HT-29 (cell line): ENCODE data around the gene RETREG2. TPM values are rescaled to one million over a fixed set of nuclear protein-coding genes. Genes with fewer than 3 reads are reported as not detected.
"Not testable (repeated sequence)": the region's sequence is repeated elsewhere in the genome, so short reads cannot be mapped to it uniquely, and the experiment has no call there.

Experiments
- DNase-seq: peaks from one replicate; pipeline ENCODE4 v3.0.0-alpha.2; 2015; ENCODE audit warnings: low spot score
- total RNA-seq: library from RNA; depleted of rRNA; stranded (reverse); fragments of >200 nt; shearing (Covaris generic); gene quantifications from 2 replicates; pipeline ENCODE4 v1.2.3, GENCODE V29; 2014

RETREG2 gene
- total RNA-seq, 1 experiment from 2014 or later: 83.9 TPM

GRCh38 chr2:219186754-219187456 lies 8.8 kb downstream of the RETREG2 start:
- DNase-seq: no peak

GRCh38 chr2:219197388-219197787 lies 19.3 kb downstream of the RETREG2 start:
- no peak for DNase-seq

- DNase-seq: no peak
These were observed 20.9 kb downstream of the RETREG2 start for GRCh38 chr2:219198974-219199373.

GRCh38 chr2:219199470-219200211 lies 21.6 kb downstream of the RETREG2 start:
- no peak for DNase-seq

- not testable (repeated sequence) for DNase-seq
These were observed 22.6 kb downstream of the RETREG2 start for GRCh38 chr2:219200502-219201326.

- DNase-seq: not testable (repeated sequence)
These were observed 23.3 kb downstream of the RETREG2 start for GRCh38 chr2:219201331-219201730.

GRCh38 chr2:219204425-219205164 lies 26.5 kb downstream of the RETREG2 start:
- no peak for DNase-seq

- no peak for DNase-seq
These were observed 27.1 kb downstream of the RETREG2 start for GRCh38 chr2:219205165-219205538.

GRCh38 chr2:219205981-219206327 lies 27.9 kb downstream of the RETREG2 start:
- no peak for DNase-seq

- peak; percentile 92 for DNase-seq
These were observed 28.5 kb downstream of the RETREG2 start, which contains the start of gene ZFAND2B for GRCh38 chr2:219206328-219207133. Gene ZFAND2B, plus strand, starts transcription at chr2:219206782. Its CDS starts 206 bp downstream, at chr2:219206988.

- DNase-seq: no peak
These were observed 29.2 kb downstream of the RETREG2 start for GRCh38 chr2:219207134-219207883.

GRCh38 chr2:219207884-219208740 lies 30.0 kb downstream of the RETREG2 start:
- peak; percentile 46 for DNase-seq

- DNase-seq: no peak
These were observed 31.4 kb downstream of the RETREG2 start for GRCh38 chr2:219209236-219210195.

- DNase-seq: no peak
These were observed 32.3 kb downstream of the RETREG2 start for GRCh38 chr2:219210196-219210885.

- DNase-seq: no peak
These were observed 32.8 kb downstream of the RETREG2 start for GRCh38 chr2:219210886-219211362.

GRCh38 chr2:219213026-219213415 lies 34.9 kb downstream of the RETREG2 start:
- DNase-seq: no peak

GRCh38 chr2:219213486-219214071 lies 35.5 kb downstream of the RETREG2 start:
- no peak for DNase-seq
